Measurements from ENCODE around the gene LTA. TPM values are rescaled to one million over a fixed set of nuclear protein-coding genes. Genes with fewer than 3 reads are reported as not detected.

Gene LTA
- total RNA-seq, 1 donor from 2014 or later, result not detected

- no peak for TF ChIP-seq CTCF (IDR thresholded peaks at IDR 0.05)
- H3K36me3 Mint-ChIP-seq (ENCODE audit: unreplicated experiment), result peaks cover 58% of the 10 kb centered on the region
These were observed 40.1 kb upstream of the LTA start for GRCh38 chr6:31531771-31532643.

GRCh38 chr6:31532644-31533454 lies 39.2 kb upstream of the LTA start:
- H3K27ac Mint-ChIP-seq (ENCODE audit: unreplicated experiment), result no peak overlapping the region
- TF ChIP-seq CTCF (IDR thresholded peaks at IDR 0.05), result no peak
- no peak overlapping the region for H3K4me3 Mint-ChIP-seq (ENCODE audit: unreplicated experiment)
- DNase-seq (ENCODE audit: extremely low spot score, unreplicated experiment), result no peak
- no peaks in the 10 kb centered on the region for H3K9me3 Mint-ChIP-seq (ENCODE audit: unreplicated experiment)
- no peaks in the 10 kb centered on the region for H3K27me3 Mint-ChIP-seq (ENCODE audit: unreplicated experiment)
- H3K36me3 Mint-ChIP-seq (ENCODE audit: unreplicated experiment), result peaks cover 62% of the 10 kb centered on the region
- H3K4me1 Mint-ChIP-seq (ENCODE audit: unreplicated experiment), result peaks cover 3% of the 10 kb centered on the region

More at GRCh38 chr6:31531771-31532643, 40.1 kb upstream of the LTA start:
- H3K27me3 Mint-ChIP-seq (ENCODE audit: unreplicated experiment), result no peaks in the 10 kb centered on the region
- no peaks in the 10 kb centered on the region for H3K9me3 Mint-ChIP-seq (ENCODE audit: unreplicated experiment)
- no peak overlapping the region for H3K27ac Mint-ChIP-seq (ENCODE audit: unreplicated experiment)
- H3K4me3 Mint-ChIP-seq (ENCODE audit: unreplicated experiment), result no peak overlapping the region
- no peaks in the 10 kb centered on the region for H3K4me1 Mint-ChIP-seq (ENCODE audit: unreplicated experiment)
- no peak for DNase-seq (ENCODE audit: extremely low spot score, unreplicated experiment)

GRCh38 chr6:31533455-31533841 lies 38.6 kb upstream of the LTA start:
- peaks cover 65% of the 10 kb centered on the region for H3K36me3 Mint-ChIP-seq (ENCODE audit: unreplicated experiment)
- H3K4me3 Mint-ChIP-seq (ENCODE audit: unreplicated experiment), result no peak overlapping the region
- peaks cover 6% of the 10 kb centered on the region for H3K4me1 Mint-ChIP-seq (ENCODE audit: unreplicated experiment)
- H3K27me3 Mint-ChIP-seq (ENCODE audit: unreplicated experiment), result no peaks in the 10 kb centered on the region
- H3K27ac Mint-ChIP-seq (ENCODE audit: unreplicated experiment), result no peak overlapping the region
- no peak for DNase-seq (ENCODE audit: extremely low spot score, unreplicated experiment)
- no peaks in the 10 kb centered on the region for H3K9me3 Mint-ChIP-seq (ENCODE audit: unreplicated experiment)
- TF ChIP-seq CTCF (IDR thresholded peaks at IDR 0.05), result no peak

- H3K36me3 Mint-ChIP-seq (ENCODE audit: unreplicated experiment), result peaks cover 70% of the 10 kb centered on the region
- TF ChIP-seq CTCF (IDR thresholded peaks at IDR 0.05), result no peak
- H3K9me3 Mint-ChIP-seq (ENCODE audit: unreplicated experiment), result no peaks in the 10 kb centered on the region
- H3K4me1 Mint-ChIP-seq (ENCODE audit: unreplicated experiment), result peaks cover 12% of the 10 kb centered on the region
- no peaks in the 10 kb centered on the region for H3K27me3 Mint-ChIP-seq (ENCODE audit: unreplicated experiment)
- no peak overlapping the region for H3K27ac Mint-ChIP-seq (ENCODE audit: unreplicated experiment)
- no peak overlapping the region for H3K4me3 Mint-ChIP-seq (ENCODE audit: unreplicated experiment)
- DNase-seq (ENCODE audit: extremely low spot score, unreplicated experiment), result no peak
These were observed 38.1 kb upstream of the LTA start for GRCh38 chr6:31534011-31534410.

- TF ChIP-seq CTCF (IDR thresholded peaks at IDR 0.05), result no peak
- no peak for DNase-seq (ENCODE audit: extremely low spot score, unreplicated experiment)
- Mint-ChIP-seq H3K9me3 (ENCODE audit: unreplicated experiment) (no peaks in the 10 kb centered on the region), H3K27ac (ENCODE audit: unreplicated experiment) (no peak overlapping the region), H3K4me3 (ENCODE audit: unreplicated experiment) (no peak overlapping the region), H3K27me3 (ENCODE audit: unreplicated experiment) (no peaks in the 10 kb centered on the region), H3K36me3 (ENCODE audit: unreplicated experiment) (peaks cover 76% of the 10 kb centered on the region), H3K4me1 (ENCODE audit: unreplicated experiment) (peaks cover 17% of the 10 kb centered on the region)
These were observed 37.5 kb upstream of the LTA start for GRCh38 chr6:31534521-31535040.
